GM03348 (cell line): ENCODE data around the gene LAIR1.
"Not testable (repeated sequence)": the region's sequence is repeated elsewhere in the genome, so short reads cannot be mapped to it uniquely, and the experiment has no call there.

Experiments
- DNase-seq: peaks from one replicate; pipeline ENCODE4 v3.0.0; 2012; ENCODE audit warnings: low spot score

Gene LAIR1, protein sequence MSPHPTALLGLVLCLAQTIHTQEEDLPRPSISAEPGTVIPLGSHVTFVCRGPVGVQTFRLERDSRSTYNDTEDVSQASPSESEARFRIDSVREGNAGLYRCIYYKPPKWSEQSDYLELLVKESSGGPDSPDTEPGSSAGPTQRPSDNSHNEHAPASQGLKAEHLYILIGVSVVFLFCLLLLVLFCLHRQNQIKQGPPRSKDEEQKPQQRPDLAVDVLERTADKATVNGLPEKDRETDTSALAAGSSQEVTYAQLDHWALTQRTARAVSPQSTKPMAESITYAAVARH

GRCh38 chr19:54364775-54365257, at the start of gene LAIR1:
TSS of gene LAIR1 (minus strand) at chr19:54364931. CDS start at chr19:54364804, 127 bp downstream.
- DNase-seq = no peak

DNA sequence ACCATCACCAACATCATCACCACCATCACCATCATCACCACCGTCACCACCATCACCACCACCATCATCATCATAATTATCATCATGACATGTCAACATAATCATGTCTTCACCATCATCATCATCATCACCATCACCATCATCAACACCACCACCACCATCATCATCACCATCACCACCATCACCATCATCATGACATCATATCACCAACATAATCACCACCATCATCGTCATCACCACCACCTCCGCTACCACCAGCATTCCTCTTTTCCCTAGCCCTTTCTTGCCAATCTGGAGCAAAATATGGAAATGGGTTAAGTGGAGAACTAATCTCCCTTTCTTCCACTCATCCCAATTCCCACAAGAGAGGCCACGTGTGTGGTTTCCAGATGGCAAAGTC, 49.4 kb upstream of the LAIR1 start:
- DNase-seq = no peak

GRCh38 chr19:54412877-54413276, 48.1 kb upstream of the LAIR1 start:
- DNase-seq = no peak

- no peak for DNase-seq
Measured at GRCh38 chr19:54411033-54411432, 46.3 kb upstream of the LAIR1 start.

- DNase-seq = no peak
Measured at GRCh38 chr19:54408456-54409026, 43.8 kb upstream of the LAIR1 start.

DNA sequence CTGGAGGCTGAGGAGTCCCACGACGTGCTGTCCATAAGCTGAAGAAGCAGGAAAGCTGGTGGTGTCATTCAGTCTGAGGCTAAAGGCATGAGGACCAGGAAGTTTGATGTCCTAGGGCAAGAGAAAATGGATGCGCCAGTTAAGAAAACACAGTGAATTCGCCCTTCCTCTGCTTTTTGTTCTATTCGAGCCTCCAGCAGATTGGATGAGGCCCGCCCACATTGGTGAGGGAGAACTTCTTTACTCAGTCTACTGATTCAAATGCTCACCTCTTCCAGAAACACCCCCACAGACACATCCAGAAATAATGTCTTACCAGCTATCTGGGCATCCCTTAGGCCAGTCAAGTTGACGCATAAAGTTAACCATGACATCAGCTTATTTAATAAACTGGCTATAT, 43.0 kb upstream of the LAIR1 start:
- no peak for DNase-seq

- DNase-seq = no peak
Measured at GRCh38 chr19:54405628-54406027, 40.9 kb upstream of the LAIR1 start.

GRCh38 chr19:54403054-54403453, 38.3 kb upstream of the LAIR1 start:
- DNase-seq = no peak

DNA sequence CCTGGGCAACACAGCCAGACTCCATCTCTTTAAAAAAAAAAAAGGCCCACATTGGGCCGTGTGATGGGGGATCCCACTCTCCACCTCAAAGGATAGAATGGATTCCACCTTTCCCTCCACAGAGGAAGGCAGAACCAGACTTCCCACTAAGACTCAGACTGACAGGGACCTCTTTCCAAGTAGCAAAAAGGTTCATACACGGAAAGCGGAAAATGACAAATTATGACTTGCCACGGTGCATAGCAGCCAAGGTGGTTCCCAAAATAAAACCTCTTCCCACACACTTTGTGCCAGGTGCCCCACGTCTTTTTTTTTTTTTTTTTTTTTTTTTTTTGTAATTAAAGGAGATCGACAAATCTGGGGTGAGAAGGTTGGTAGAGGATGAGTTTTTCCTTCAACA, 36.2 kb upstream of the LAIR1 start:
- DNase-seq = no peak

GRCh38 chr19:54399189-54399588, 34.5 kb upstream of the LAIR1 start:
- DNase-seq = no peak

DNA sequence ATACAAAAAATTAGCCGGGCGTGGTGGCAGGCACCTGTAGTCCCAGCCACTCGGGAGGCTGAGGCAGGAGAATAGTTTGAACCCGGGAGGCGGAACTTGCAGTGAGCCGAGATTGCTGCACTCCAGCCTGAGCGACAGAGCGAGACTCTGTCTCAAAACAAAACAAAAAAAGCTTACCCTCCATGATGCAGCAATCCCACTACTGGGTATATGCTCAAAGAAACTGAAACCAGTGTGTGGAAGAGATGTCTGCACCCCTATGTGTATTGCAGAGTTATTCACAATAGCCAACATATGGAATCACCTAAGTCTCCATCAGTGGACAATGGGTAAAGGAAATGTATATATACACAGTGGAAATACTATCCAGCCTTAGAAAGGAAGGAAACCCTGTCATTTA, 31.0 kb upstream of the LAIR1 start:
- DNase-seq = no peak

DNA sequence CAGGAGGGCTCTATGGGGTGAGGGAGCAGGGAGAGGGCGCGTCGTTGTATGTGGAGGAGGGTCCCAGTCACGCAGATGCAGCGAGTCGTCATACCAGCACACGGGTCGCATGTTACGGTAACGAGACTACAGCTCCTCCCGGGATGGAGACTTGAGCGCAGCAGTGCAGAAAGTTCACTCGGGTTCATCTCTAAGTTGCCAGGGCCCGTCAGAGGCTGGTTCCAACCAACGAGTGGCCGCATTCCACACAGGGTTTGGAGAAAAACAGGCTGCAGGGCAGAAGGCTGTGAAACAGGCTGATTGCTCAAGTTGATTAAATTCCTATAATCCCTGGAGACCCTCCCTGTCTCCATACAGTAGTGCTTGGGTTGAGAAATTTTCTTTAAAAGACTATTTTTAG, 28.6 kb upstream of the LAIR1 start:
- DNase-seq = no peak

DNA sequence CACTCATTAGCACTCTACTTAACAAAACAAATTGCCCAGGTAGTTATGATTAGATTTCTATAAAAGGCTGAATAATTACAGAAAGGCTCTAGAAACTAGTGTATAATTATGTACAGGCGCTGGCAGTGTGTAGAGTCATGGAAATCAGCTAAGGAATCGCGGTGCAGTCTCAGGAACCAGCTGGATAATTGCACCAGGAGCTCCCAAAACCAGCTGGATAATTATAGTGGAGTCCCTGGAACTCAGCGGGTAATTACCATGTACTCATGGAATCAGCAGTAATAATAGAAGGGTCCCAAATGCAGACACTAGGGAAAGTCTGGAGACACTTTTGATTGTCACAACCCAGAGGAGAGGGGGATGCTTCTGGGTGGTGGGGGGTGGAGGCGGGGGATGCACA, 27.4 kb upstream of the LAIR1 start:
- DNase-seq = no peak

GRCh38 chr19:54391589-54392061, 26.9 kb upstream of the LAIR1 start:
- DNase-seq = no peak

DNA sequence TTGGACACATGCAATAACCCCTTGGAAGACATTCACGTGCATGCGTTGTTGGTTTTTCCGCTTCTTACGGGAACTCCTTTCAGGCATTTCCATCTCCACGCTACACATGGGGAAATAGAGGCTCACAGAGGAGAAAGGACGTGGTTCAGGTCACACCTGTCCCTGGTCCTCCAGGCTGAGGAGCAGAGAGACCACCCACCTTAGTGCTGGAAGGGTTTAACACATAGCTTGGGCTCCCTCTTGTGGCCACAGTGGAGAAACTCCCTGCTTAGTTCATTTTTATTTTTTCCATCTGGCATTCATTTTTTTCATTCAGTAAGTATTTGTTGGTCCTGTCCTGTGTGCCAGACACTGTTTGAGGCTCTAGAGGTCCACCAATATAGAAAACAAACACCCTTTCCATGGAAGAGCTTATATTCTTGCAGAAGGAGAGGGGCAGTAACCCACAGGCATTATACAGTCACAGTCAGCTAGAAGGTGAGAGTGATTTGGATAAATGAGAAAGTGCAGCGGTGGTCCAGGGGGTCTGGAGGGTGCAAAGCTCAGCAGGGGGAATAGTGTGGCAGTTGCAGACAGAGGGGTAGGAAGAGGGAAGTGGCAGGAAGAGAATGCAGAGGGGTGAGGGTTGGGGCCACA, 26.3 kb upstream of the LAIR1 start:
- peak; percentile 71 for DNase-seq

GRCh38 chr19:54389553-54389952, 24.8 kb upstream of the LAIR1 start:
- no peak for DNase-seq

- DNase-seq = no peak
Measured at GRCh38 chr19:54388802-54389139, 24.0 kb upstream of the LAIR1 start.

- DNase-seq = peak; percentile 16
Measured at GRCh38 chr19:54387991-54388801, 23.5 kb upstream of the LAIR1 start.

DNA sequence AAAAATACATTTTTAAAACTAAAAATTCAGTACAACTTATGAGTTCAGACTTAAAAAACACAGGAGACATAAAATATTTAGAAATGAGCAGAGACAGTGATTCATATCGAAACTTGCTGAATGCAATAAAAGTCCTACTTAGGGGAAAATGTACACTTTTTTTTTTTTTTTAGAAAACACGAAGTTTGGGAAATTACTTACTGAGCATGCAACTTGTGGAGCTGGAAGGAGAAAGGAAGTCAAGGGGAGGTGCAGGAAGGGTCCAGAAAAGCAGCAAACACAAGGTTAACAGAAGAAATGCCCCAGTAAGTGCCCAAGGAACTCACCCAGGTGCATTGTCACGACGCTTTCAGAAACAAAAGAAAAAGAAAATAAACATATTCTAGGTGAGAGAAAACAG, 18.6 kb upstream of the LAIR1 start:
- no peak for DNase-seq

DNA sequence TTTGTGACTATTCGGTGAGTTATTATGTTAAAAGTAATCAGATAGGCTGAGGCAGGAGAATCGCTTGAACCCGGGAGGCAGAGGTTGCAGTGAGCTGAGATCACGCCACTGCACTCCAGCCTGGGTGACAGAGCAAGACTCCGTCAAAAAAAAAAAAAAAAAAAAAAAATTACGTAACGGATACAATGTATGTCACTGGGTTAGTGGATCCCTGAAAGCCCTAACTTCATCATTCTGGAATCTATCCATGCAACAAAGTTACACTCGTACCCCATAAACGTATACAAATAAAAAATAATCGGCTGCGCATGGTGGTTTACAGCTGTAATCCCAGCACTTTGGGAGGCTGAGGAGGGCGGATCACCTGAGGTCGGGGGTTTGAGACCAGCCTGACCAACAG, 17.3 kb upstream of the LAIR1 start:
- DNase-seq = not testable (repeated sequence)

DNA sequence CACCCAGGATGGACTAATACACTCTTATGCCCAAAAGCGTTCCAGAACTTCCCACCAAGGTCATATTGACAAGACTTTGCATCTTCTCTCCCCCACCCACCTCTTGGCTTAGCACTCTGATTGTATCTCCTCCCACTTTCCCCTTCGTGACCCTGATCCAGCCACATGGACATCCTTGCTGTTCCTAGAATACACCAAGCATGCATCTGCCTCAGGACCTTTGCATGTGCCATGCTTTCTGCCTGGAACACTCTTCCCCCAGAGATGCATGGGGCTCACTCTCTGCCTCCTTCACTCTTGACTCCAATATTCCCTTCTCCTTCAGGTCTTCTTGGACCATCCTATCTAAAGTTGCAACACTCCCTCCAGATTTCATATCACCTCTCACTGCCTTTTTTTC, 16.2 kb upstream of the LAIR1 start:
- DNase-seq = no peak

GRCh38 chr19:54379187-54379678, 14.5 kb upstream of the LAIR1 start:
- DNase-seq = no peak
